Hepatic stellate cell (primary cell): ENCODE results near the gene SLC9A7.

Source experiments
- DNase-seq: peaks from one replicate; pipeline ENCODE4 v3.0.0; 2011; ENCODE audit warnings: low spot score

SLC9A7 gene

GRCh38 chrX:46703980-46704379 lies 54.9 kb downstream of the SLC9A7 start:
- DNase-seq = no peak

GRCh38 chrX:46698691-46699090 lies 60.2 kb downstream of the SLC9A7 start:
- DNase-seq = no peak

DNA sequence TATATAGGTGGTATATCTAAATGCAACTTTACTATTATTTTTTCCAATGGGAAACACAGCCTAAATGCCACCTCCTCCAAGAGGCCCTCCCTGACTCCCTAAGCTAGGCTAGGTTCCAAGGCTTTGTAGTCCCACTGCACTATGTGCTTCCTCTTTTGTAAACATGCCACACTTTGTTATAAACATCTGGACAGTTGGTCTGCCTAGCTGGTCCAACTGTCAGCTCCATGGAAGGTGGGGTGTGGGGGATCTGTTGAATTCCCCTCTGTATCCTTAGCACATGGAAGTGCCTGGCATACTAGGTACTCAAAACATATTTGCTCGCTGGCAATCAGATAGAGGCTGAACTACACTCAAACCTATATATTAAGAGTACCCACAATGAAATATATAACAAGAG lies 63.4 kb downstream of the SLC9A7 start:
- DNase-seq = no peak

GRCh38 chrX:46694549-46694948 lies 64.4 kb downstream of the SLC9A7 start:
- DNase-seq = no peak

GRCh38 chrX:46693149-46693548 lies 65.8 kb downstream of the SLC9A7 start:
- no peak for DNase-seq

DNA sequence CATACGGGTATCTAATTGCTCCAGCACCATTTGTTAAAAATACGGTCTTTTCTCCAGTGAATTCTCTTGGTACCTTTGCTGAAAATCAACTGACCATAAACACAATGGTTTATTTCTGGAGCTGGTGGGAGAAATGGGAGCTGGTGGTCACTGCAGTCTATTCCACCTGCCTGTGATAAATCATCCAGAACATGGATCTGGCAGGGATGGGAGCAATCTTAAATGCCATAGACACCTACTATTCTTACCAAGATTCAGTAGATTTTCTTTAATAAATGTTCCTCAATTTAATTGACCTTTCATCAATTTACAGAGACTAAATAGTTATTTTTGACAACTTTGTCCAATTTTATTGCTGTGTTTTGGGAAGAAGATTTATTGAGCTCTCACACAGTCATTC lies 68.1 kb downstream of the SLC9A7 start:
- no peak for DNase-seq

DNA sequence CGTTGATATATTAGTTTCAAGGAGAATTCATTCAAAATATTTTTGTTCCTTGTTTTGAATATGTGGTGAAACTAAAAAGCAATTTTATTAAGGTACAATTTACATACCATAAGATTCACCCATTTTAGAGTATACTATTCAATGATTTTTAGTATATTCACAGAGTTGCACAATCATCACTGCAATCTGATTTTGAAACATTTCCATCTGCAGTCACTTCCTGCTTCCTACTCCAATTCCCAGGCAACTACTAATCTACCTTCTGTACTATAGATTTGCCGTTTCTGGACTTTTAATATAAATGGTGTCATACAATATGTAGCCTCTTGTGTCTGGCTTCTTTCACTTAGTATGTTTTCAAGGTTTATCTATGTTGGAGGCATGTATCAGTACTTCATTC lies 71.3 kb downstream of the SLC9A7 start:
- no peak for DNase-seq

DNA sequence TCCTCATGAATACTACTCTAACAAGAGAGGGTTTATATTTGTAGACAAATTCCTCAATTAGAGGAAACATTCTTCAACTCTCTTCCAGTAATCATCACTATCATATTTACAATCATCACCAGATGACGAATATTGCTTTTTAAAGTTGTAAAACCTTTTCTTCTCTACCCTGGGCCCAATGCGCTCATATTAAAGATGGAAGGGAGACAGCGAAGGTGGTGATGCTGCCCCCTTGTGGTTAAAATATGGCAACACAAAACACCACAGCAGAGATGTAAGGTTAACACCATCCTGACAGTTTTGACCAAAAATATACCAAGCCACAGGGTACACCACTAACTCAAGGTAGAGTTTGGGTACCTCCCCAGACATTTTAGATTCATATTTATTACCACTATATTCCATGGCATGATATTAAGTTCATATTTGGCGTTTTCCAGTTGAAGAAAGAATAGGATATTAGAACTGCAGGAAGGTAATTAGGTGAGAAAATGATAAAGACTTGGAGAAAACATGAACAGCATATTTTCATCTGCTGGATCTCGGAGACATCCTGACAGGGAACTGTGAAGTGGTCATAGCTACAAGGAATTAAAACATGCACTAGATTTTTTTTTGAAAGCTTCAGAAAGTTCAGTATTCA lies 72.8 kb downstream of the SLC9A7 start:
- DNase-seq = no peak

GRCh38 chrX:46683048-46683447 lies 75.9 kb downstream of the SLC9A7 start:
- DNase-seq = no peak

GRCh38 chrX:46681849-46682248 lies 77.1 kb downstream of the SLC9A7 start:
- DNase-seq = no peak

DNA sequence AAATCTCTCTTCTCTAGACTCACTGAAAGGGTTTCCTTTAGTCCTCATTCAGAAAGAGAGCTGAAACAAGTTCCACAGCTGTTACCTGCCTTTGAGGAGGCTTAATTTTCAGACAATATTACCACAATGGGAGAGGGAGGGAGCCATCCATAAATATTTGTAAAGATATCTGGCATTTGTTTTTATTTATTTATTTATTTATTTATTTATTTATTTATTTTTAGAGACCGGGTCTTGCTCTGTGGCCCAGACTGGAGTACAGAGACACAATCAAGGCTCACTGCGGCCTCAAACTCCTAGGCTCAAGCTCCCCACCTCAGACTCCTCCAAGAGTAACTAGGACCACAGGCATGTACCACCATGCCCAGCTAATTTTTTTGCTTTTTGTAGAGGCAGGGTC lies 80.7 kb downstream of the SLC9A7 start:
- no peak for DNase-seq

DNA sequence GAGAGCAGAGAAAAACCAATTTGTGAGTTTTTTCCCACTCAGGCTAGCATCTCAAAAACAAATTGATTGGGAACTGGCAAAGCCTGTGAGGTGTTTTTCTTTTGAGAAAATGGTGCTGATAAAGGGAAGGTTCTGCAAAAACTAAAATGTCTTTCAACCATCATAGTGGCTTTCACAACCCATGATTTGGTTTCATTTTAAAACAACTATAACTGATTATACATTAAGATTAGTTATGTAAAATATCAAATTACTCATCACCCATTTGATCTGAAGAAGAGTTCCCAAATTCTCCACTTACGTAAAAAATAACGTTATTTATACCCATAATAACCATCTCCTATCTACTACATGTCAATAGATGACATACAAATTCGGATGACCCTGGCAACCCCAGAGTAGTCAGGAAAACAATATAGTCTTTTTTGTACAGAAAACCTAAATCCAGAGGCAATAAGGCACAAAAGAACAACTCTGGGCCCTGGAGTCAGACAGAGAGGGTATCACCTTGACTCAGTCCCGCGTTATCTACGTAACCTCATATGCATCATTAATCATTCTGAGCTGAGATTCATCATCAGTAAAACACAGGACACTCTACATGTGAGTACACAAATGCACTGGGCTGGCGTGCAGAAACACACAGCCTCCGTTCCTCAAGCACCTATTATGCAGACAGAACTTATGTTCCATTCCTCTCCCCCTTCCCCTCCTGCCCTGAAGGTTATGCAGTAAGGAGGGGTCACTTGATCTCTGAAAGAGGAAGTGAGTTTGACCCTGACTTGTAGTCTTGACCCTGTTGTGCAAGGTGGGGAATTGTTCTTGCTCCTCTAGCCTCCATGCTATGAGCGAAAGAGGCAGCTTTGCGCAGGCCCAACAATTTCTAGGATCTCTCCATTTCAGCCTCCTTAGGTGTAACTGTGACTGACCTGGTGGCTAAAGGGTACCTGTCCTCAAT lies 82.2 kb downstream of the SLC9A7 start:
- DNase-seq = no peak

DNA sequence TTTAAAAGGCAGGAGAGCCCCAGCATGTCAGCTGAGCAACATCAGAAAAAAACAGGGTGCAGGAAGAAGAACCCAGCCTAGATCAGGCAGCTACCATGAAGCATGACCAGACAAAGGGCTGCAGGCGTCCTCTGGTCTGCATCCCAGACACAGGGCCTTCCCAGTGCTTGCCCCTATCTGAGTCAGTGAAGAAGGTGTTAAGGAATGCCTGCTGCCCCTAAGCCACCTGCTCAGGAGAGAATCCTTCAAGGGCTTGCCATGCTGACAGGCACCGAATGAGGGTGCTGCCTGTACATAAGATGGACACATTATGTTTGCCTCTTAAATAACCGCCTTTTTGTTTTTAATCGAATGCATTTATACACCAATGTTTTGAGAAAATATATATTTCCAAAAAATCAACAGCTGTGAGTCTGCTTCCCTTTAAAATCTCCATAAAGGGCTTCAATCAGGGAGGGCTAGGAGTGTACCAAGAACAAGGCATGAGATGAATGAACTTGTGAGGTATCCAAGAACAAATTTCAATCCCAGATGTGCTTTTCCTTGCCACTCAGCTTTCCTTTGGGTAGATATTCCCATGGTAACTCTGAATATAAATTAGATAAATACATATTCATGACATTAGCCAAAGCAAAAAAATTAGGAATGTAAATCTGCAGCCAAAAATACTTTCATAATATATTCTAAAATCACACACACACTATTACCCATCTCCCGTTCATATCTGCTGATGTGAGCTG lies 85.1 kb downstream of the SLC9A7 start:
- no peak for DNase-seq

- no peak for DNase-seq
Measured at GRCh38 chrX:46670316-46670715, 88.6 kb downstream of the SLC9A7 start.

DNA sequence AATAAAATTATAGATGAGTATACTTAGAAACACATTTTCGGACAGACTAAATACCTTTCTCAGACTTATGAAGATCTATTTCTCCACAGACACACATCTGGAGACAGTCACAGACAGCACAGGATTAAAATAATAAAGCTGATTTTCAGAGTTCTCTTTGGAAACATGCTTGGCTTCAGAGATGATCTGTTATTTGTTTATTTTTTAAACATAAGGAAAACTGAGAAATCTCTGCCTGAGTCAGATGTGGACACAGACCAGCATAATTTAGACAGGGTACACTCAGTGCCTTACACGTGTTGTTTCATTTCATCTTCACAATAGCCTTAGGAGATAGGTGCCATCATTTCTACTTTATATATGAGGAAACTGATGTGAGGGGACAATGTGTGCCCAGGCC lies 92.1 kb downstream of the SLC9A7 start:
- no peak for DNase-seq

DNA sequence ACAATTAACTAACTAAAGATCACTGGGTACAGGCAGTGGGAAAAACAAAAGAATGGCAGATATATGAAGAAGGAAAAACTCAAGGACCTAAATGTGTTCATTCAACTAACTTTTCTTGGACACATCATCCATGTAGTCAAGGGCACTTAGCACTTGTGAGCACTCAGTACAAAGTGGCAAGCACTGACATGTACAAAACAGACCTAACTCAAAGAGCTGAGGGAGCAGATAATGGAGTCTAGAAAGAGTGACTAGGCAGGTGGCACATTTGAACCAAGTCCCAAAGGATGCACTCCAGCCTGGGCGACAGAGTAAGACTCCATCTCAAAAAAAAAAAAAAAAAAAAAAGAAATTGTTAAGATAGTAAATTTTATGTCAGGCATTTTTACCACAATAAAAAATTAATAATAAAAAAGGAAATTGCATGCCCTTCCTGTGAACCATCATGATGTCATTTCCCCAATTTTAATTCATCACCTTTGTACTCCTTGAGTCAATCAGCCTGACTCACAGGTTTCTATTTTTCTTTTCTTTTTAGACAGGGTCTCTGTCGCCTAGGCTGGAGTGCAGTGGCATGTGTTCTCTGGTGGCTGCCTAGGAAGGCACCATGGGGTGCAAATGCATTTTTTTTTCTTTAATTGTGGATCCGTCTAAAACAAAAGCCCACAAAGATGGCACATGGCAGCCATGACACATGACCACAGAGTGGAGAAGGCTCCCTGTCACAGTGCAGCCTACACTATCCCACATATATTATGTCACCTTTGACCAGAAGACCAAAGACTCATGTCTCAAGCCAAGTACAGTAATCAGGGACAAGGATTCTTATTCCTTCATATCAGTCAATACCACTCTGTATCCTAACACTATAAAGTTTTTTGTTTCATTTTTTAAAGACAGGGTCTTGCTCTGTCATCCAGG lies 93.4 kb downstream of the SLC9A7 start:
- no peak for DNase-seq

DNA sequence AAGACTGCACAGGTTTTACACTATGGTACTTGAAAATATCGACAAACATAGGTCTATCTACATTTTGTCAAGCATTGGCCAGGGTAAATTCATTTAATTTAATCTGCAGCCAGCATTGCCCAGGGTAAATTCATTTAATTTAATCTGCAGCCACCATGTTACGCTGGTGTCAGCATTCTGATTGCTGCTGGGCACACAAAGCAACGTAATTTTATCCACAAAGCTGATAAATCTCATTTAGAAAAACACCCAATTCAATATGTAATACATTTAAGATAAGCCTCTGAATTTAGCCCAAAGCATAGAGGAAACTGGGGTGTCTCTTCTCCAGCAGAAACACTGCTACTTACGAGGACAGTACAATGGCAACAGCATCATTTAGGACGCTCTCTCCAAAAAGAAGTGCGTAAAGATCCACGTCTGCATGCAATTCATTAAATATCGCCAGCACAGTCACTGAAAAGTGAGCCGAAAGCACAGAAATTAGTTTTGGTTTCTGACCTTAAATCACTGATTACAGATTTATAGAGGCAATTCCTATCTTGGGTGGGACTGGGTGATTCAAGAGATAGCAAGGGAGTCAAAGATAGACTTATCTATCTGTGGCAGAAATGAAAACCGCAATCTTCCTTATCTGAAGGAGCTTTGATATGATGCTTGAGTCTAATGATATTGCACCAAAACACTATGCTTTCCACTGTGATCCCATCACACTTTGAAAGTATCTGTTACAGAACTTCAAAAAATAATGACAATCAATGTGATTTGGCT lies 96.5 kb downstream of the SLC9A7 start:
- no peak for DNase-seq

DNA sequence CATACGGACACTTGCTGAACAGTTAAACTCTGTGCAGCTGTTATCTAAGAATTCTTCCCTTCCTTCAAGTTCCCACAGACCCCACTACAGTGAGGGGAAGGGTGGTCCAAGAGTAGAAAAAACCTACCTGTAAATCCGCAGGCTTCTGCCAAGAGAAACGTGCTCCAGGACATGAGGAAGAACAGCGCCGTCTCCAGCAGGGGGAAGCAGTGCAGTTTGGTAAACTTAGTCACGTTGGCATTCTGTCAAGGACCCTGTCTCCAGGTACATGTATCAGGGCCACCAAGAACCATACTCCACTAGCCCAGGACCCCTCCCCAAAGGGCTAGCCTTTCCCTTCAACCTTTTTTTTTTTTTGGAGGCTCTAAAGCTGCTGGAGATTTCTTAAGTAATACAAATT lies 105.4 kb downstream of the SLC9A7 start:
- DNase-seq = no peak

DNA sequence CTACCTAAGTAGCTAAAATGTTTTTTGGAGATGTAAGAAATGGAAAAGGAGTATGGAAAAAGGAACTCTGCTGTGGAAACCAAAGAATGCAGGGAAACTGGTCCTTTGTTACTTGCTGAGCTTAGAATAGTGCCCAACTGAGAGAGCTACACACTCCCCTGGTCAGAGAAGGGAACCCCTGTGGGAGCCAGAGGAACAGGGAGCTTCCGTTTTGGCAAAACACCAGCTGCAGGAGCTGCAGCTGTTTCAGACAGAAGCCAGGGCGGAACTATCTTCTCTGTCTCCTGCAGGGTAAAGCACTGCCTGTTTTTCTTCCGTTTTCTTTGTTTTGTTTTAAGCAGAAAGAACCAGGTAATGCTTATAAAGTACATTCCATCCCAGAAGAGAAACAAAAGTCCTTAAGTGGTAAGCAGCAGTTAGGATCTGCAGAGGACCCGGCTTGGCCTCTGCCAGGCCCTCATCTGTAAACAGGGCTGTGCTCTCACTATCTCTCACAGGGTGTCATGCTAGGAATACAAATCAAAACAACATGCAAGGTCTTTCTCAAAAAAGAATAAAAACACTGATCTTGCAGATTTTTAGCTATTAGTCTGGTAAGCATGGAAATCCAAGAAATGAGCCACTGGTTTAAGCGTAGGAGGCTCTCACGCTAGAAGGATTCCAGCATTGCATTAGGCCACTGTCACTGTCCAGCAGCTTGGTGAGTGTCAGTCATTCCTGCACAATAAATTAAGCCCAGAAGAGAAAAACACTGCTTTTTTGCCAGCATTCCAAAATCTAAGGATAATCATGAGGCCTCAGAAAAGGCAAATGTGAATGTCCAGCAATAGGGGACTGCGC lies 109.3 kb downstream of the SLC9A7 start:
- no peak for DNase-seq

- no peak for DNase-seq
Measured at GRCh38 chrX:46648660-46649059, 110.3 kb downstream of the SLC9A7 start.
